GM11168 (cell line): ENCODE data around the gene RAD51B.

Experiments
- in situ Hi-C: fragments of 300-500 bp; cut with MboI; formaldehyde crosslinking; loops from one replicate; pipeline ENCODE4 v1.12.0; 2022; ENCODE audit warnings: low sequenced_read_pairs; ENCODE audit not compliant: unreplicated experiment

Gene RAD51B

DNA sequence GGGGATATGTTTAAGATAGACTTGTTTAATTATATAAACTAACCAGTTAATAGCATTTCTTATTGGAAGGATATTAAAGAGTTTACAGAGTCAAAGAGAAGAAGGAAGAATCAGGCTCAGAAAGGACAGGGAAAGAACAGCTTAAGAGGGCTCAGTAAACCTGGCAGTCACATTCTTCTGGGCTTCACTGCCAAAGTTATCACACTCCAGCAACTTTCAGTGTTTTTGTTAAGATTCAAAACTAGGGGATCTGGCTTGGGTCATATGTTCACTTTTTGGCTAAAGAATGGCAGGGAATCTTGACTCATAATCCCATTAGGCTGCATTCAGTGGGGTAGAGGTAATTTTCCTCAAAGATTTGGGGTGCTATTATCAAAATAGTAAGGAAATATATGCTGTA lies 312.3 kb downstream of the RAD51B start:
- in situ Hi-C loops = no loop called here

DNA sequence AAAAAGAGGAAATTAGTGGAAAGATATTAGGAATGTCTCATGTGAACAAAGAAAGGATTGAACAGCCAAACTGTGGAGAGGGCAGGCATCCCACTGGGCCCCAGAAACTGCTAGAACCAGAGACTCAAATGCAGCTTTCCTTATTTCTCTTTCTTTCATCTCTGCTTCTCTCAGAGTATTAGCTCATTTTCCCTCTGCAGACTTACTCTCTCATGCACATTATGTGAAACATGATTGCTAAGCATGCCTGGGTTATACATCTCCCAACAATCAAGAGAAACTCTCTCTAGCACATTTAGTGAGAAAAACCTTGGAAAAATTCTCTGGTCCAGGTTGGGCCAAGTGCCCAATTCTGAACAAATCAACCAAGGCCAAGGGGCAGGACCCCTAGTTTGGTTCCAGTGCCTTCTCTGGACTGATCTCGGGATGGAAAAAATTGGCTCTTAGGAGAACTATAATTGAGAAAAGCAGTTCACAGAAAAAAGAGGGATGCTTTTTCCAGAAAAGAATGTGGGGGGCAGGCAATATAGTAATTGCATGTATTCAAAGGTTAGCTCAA lies 313.1 kb downstream of the RAD51B start:
- in situ Hi-C loops = no loop called here

DNA sequence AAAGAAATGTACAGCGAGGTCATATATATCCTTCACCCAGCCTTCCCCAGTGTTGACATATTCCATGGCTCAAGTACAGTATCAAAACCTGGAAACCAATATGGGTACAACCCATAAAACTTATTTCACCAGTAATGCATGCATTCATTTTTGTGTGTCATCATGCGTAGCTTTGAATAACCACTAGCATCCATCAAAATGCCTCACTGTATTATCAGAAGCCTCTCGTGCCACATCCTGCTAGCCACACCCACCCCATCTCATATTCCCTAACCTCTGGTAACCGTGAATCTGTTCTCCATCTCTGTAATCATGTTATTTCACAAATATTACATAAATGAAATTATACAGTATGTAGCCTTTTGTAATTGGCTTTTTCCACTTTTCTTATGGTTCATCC lies 314.3 kb downstream of the RAD51B start:
- in situ Hi-C loops = no loop called here

DNA sequence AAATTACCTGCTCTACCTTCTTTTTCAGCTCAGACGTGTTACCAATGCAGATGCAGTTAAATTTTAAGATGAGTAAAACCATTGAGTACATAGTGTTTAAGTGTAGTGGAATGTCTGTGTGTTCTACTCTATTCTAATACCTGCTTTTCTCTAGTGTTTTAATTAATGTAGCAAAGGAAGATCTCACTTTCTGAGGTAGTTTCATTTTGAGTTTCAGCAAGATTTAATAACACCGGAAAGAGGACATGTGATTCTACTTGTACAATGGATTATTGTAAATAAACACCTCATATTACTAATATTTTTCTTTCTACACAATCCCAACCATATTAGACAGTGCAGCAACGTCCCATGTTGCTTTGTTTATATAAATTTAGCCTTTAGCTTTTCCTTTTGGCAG lies 315.4 kb downstream of the RAD51B start:
- in situ Hi-C loops = no loop called here

DNA sequence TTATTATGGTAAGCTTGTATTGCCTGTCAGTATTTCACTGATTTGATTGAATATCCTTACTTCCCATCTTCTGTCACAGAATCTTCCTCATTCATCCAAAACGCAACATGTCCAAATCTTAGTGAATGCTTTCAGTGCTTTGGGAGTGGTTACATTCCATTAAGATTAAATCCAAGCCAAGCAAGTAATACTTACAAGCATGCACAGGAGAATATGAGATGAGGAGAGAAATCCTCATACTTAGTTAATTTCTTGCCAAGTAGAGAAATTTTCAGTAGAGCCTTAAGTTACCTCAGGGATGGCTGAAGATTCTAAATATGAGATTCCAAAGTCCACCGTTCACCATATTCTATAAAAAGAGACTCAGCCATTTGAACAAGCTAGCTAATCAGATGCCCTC lies 316.0 kb downstream of the RAD51B start:
- in situ Hi-C loops = no loop called here

DNA sequence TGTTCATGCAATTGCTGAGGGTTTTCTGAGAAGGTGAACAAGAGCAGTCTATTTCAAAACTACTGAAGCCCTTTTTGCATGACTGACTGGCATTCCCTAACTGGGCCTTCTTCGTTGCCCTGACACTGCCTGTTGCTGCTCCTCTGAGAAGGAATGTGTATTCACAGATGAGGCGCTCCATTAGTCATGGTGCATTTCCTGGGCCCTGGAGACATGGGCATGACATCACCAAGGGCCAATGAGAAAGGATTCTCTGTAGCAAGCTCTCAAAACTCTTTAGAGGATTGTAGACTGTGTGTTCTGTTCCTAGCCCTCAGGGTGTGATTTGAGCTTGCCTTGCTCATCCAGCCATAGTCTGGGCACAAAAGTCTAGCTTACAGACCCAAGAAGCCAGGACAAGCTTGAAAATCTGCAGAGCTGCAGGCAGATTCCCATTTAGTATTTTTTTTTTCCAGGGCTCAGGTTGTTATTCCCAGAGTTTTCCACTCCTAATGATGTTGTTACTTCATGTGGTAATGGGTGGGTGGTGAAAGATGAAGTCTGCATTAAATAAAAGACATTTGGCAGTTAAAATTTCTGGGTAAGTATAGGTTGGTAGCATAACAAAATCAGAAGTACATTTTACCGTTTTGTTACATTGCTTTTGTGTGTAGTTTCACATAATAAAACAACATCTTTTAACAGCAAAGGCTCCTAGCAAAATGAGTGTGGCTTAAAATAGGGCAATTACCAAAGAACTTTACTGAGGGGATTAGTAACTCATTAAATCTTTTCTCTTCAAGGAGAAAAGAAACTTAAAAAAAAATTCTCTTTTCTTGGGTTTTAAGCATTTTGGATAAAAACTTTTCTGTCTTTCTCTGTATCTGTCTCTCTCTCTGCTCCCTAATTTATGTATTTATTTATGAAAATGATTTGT lies 318.4 kb downstream of the RAD51B start:
- in situ Hi-C loops = no loop called here

DNA sequence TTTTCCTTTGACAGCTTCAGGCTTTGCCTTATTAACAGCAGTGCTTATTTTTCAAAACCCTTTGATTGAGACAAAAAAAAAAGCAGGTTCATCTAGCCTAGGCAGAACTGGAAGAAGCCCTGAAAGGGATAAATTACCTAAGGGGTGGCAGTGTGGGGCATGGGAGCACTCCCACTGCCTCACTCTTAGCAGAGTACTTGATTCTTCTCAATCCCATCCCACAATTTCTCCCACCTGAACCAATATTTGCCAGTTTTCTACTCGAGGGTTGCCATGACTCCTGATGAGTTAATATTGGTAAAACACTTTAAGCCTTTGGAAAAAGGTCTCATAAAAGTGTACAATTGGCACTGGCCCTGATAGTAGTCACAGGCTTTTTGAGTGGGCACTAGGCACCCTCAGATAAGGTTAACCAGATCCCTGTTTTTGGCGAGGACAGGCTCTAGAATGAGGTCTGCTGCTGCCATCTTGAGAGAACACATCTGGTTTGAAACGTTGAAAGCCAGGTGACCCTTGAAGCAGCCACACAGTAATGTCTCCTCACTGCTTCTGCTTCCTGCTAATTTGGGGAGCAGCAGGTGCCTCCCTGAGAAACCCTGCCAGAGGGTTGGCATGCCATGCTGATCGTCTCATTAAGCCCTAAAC lies 320.0 kb downstream of the RAD51B start:
- in situ Hi-C loops = no loop called here

DNA sequence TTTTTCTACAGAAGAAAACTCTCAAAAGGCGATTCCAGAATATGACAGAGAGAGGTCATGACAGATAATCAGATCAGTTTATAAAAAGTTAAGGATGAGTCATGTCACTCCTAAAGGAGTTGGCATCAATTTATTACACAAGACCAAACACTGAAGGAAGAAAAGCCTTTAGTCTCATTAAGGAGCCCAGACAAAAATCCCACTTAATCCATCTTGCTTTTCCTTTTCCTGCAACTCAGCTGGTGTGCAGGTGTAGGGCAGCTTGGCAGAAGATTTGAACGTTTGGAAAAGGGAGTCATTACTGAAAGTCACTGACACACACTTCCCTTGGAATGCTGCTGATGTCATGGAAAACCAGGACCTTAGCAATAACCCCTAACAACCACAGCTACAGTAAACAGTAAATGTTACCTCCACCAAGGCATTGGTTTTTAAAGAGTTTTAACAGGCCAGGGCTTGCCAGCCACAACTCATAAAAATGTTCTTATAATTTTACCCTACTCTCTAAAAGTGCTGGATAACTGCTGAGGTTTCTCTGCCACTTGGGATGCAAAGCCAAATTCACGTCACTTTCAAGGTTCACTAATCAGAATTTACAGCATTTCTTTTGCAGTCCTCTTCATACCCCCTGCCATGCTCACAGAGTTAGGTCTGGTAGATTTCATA lies 320.6 kb downstream of the RAD51B start:
- in situ Hi-C loops = no loop called here

DNA sequence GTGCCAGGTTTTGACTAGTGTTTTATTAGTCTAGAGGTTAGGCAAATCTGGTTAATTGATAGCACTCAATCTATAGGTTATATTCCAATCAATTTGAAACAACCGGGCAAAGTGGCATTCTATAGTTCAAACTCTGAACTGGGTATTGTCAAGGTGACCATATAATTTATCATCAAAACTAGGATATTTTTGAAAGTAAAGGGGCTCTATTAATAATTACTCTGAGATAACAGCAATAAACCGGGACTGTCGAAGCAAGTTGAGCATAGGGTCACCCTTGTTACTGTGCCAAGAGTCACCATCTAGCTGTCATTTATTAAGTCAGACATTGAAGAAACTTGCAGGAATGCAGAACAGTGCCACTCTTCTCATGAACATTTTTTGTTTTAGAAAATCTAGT lies 321.2 kb downstream of the RAD51B start:
- in situ Hi-C loops = no loop called here

DNA sequence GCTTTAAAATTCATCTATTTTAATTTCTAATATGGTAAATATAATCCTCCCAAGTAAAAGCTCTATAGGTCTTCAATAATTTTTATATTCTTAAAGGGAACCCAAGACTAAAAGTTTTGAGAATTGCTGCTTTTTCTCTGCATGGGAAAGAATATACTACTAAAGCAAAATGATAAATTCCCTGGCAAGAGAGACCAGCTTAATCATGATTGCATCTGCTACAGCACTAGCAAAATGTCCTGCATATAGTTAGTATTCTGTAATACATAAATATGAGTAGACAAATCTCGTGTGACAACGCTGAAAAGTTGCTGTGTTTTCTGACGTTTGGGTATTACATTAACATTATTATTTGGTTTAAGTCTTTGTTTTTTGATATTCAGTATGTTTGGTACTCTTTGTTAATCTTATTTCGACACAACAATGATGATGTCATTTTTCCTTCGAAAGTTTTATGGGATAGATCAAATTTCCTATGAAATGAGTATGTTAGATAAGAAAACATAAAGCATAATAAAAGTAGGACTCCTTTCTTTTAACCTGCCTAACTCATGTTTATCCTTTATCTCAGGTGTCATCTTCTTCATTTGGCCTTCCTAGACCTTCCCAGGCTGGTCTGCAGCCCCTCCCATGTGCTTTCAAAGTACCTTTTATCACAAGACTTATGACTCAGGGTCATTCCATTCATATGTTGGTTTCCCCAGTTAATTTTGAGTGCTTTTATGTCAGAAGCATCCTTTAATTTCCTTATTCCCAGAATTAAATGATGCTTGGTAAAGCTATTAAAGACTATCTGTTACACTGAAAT lies 321.9 kb downstream of the RAD51B start:
- in situ Hi-C loops = no loop called here

DNA sequence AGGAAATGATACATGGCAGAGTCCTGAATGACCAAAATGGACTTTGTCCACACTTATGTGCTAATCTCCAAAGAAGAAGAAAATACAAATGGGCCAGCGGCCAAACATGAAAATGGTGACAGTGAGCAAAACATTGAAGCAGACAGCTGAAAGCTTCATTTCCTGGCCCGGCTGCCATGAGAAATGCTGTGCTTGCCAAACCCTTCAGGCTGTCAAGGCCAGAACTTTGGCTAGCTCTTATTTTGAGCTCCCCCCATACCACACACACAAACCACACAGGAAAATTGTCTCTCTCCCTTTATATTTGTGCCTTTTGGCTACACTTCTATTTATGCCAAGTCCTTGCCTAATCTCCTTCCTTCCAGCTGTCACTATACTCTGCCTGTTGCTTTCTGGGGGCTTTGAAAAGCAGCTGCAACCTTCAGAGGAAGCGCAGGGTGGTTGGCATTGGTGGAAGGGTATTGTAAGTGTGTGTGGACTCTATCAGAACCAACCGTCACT lies 323.8 kb downstream of the RAD51B start:
- in situ Hi-C loops = no loop called here

DNA sequence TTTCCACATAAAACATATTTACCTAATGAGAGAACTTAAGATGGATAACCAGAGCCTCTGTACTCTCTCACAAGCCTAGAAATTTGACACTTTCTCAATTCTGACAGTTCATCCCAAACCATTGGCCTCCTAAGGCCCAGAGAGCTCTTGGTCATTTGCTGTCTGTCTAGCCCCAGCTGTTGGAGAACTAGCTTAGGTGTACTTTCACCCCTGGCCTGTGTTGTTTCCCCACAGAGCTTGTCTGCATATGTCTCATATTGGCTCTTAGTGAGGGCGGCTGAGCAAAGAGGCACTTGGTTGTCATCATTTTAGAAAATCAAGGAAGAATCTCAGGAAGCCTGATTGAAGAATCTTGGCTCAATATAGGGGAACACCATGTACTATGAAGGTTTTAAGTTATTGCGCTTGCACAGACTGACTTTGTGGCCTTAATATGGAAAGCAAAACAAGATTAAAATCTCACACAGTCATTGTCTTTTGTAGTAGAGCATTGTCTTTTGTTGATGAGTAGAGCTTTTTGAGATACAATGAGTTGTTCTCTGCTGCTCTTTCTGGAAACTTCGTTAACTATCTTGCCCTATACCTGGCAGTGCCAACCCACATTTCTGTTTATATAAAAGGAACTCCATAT lies 324.6 kb downstream of the RAD51B start:
- in situ Hi-C loops = no loop called here

DNA sequence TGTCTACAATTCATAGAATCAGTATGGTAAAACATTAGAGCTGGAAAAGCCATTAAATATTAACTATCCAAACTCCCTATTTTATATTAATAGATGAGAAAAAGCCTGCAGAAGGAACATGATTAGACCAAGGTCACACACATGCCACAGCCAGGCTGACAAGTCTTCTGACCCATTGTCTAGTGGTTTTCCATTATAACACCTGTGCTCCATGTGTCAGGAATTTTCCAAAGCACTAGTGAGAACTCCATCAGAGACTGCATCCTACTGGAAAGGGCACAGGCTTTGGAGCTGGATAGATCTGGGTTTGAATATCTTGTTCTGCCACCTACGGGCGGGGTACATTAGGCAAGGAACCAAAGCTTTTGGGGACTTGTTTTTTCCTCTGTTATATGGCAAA lies 325.5 kb downstream of the RAD51B start:
- in situ Hi-C loops = no loop called here

DNA sequence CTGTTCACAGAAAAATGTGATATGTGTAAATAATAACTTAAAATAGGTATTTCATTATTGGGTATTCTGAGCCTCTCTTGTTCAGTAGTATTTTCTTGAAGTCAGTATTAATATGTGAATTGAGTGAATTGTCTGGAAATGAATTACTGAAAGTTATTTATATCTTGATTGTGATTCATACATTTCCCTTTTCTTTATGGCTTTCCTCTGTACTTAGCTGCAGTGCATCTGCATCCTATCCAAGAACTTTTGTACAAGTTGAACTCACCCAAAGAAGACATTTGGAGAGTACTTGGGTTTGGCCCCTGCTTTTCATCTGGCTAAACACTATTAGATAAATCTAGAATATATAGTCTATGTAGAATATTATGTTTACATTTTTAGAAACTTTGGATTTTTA lies 326.0 kb downstream of the RAD51B start:
- in situ Hi-C loops = no loop called here

DNA sequence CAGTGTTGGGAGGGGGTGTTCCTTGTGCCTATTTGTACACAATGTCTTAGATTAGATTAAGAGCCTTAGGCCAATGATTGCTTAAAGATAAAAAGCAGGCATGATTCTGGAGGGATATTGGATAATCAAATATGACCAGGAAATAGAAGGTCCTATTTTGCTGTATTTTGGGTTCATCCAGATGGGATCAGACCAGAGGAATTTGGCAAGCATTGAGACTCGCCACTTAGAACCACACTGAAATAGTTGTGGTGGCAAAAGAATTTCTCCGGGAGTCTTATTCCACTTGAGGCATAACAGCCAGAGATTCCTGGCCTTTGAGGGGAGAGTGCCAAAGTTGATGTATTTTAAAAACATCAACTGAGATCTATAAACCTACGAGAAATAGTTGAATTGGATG lies 327.2 kb downstream of the RAD51B start:
- in situ Hi-C loops = no loop called here

DNA sequence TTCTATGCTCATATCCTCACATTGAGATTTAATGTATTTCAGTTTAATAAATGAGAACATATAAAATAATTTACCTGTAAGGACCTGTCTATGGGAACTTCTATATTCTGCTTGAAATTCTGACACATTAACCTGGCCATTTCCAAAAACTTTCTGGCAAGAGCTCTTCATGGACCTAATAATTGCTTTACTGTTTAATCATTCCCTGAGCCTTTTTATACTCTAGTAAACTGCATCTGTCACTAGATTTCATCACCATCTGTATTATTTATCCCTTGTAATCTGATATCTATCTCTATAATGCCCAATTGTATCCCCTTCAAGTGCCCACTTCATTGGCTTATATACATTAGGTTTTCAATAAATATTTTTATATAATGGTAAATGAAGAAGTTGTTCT lies 327.7 kb downstream of the RAD51B start:
- in situ Hi-C loops = no loop called here

DNA sequence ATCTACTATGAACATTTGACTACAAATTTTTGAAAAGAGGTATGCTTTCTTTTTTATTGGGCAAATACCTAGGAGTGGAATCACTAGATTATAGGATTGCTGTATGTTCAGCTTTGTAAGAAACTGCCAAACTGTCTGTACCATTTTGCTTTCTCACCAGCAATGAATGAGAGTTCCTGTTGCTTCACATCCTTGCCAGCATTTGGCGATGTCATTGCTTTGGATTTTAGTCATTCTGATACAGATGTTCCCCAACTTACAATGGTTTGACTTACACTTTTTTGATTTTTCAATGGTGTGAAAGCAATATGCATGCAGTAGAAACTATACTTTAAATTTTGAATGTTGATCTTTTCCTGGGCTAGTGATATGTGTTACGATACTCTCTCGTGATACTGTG lies 328.7 kb downstream of the RAD51B start:
- in situ Hi-C loops = no loop called here

DNA sequence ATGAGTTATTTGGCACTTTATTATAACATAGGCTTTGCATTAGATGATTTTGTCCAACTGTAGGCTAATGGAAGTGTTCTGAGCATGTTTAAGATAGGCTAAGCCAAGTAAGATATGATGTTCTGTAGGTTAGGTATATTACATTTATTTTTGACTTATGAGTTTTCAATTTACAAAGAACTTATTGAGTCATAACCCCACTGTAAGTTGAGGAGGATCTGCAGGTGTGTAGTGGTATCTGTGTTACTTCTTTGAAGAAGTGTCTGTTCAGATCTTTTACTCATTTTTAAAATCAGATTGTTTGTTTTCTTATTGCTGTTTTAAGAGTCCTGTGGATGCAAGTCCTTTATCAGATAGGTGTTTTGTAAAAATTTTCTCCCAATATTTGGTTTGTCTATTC lies 329.2 kb downstream of the RAD51B start:
- in situ Hi-C loops = no loop called here

DNA sequence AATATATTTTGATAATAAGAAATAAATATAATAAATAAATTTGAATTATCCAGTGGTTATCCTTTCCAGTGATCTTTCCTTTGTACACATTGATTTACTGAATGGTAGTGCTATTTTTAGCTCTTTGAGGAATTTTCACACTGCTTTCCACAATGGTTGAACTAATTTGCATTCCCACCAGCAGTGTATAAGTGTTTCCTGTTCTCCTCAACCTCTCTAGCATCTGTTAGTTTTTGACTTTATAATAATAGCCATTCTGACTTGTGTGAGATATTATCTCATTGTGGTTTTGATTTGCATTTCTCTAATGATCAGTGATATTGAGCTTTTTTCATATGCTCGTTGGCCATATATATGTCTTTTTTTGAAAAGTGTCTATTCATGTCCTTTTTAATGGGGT lies 333.7 kb downstream of the RAD51B start:
- in situ Hi-C loops = no loop called here

DNA sequence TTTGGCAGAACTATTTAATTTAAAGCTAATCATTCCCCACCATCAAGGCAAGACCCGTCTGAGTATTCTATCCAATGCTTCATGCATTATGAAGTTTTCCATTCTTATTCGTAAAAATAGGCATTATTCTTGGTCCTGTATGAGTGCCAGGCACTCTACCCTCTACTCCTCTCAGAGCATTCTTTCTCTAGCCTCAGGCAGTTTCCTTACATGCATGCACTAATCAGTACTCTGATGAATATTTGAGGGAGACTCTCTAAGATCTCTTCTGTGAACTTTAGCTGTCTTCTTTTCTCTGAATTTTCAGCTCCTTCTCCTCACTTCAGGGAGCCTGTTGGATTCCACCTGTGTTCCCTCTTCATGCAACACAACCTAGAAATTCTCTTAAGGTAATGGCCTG lies 334.7 kb downstream of the RAD51B start:
- in situ Hi-C loops = no loop called here
